A172 (cell line): ENCODE data around the gene FN1. TPM values are rescaled to one million over a fixed set of nuclear protein-coding genes. Genes with fewer than 3 reads are reported as not detected.

ENCODE experiments used
- DNase-seq: peaks from one replicate; pipeline ENCODE4 v3.0.0-alpha.2; 2015; ENCODE audit warnings: low spot score
- total RNA-seq: library from RNA; depleted of rRNA; stranded (reverse); fragments of >200 nt; shearing (Covaris generic); gene quantifications from 2 replicates; pipeline ENCODE4 v1.2.3, GENCODE V29; 2014

The FN1 gene
- total RNA-seq, 1 experiment from 2014 or later, result 15.5 TPM

DNA sequence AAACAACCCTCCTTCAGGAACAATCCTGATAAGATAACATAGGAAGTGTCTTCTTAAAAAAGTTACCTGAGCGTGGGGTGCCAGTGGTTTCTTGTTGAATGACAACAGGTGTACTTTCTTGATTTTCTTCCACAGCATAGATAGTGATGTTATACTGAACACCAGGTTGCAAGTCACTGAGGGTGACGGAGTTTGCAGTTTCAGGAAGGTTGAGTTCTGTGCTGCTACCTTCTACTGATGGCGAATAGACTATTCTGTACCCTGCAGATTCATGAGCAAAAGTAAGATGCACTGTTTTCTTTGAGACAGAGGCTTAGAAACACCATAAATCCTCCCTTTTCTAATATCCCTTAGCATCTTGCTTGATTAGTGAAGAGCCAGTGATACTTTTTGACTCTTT, 28.8 kb downstream of the FN1 start:
- DNase-seq, result no peak

DNA sequence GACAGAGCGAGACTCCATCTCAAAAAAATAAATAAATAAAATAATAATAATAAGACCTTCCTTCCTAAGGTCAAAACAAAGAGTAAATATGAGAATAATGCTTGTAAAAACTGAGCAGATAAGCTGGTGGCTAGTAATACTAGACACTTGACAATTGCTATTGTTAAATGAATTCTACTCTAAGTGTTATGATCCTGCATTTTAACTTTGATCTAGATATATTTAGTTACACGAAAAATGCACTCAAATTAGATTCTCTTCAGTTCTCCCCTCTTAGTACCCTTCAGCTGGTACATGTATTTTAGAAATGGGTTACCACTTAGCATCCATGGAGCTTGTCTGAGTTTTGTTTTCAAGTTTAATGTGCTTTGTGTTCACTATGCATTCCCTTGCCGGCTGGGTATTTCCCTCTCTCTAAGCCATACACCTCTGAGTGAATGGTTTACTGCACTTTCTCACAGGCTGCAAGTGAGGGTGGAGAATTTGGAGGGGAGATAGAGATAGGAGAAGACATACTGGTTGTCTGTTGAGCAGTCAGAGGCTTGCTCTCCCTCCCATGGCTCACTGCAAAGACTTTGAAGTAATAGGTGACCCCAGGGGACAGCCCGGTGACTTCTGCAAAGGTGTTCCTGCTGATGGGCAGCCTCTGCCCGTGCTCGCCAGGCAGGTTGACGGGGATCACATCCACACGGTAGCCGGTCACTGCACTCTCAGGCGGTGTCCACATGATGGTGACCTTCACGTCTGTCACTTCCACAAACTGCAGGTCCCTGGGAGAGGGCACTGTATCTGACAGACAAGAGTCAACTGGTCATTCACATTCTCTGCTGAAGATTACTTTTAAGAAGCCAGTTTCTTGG, 29.9 kb downstream of the FN1 start:
- DNase-seq, result no peak

DNA sequence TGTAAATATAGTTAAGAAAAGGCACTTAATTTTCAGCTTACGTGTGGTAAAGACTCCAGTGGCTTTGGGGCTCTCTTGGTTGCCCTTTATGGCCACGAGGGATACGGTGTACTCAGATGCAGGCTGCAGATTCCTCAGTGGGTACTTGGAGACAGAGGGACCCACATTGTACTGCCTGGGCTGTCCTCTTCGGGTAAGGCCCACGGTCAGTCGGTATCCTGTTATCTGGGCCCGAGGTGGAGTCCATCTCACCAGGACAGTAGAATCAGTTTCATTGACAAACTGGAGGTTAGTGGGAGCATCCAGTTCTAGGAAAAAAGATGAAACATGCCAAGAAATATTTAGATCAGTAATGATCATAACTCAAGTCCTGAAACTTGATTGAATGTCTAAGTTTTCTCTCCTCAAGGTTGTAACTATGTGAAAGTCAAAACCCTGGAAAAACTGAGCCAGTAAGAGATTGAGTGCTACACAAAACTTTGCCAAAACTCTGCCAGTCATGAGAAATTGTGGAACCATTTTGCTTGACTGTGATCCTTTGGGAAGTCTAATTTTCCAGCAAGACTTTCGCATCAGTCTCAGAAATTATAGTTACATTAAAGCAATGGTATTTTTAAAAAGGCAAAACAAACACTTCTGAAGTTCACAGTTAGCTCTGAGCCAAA, 31.4 kb downstream of the FN1 start:
- no peak for DNase-seq

GRCh38 chr2:215403441-215404347, 32.2 kb downstream of the FN1 start:
- no peak for DNase-seq

- DNase-seq, result peak; percentile 91
Observed at GRCh38 chr2:215401896-215402379, 33.9 kb downstream of the FN1 start.

DNA sequence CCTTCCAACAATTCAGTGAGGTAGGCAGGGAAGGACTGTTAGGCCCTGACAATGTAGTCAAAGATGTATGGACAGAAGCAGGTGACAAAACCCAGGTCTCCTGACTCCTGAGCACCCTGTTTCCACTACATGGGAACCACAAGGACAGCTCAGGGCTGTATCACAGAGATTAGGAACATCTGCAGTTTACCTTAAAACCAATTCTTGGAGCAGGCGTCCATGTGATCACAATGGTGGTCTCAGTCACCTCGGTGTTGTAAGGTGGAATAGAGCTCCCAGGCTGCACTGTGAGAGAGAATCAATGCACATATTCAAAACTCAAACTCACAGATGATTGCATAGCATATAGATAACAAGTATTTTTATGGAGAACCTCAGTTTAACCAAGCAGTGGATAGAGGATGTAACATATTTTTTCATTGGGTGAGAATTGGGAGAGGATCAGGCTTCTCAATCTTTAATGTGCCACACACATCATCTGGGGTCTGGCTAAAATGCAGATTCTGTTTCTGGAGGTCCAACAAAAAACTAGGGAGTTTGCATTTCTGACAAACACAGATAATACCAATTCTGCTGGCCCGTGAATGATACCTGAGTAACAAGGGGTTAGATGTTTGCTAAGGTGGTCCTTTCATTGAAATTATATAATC, 36.7 kb downstream of the FN1 start:
- no peak for DNase-seq

GRCh38 chr2:215397632-215398341, 38.1 kb downstream of the FN1 start:
- DNase-seq, result no peak

DNA sequence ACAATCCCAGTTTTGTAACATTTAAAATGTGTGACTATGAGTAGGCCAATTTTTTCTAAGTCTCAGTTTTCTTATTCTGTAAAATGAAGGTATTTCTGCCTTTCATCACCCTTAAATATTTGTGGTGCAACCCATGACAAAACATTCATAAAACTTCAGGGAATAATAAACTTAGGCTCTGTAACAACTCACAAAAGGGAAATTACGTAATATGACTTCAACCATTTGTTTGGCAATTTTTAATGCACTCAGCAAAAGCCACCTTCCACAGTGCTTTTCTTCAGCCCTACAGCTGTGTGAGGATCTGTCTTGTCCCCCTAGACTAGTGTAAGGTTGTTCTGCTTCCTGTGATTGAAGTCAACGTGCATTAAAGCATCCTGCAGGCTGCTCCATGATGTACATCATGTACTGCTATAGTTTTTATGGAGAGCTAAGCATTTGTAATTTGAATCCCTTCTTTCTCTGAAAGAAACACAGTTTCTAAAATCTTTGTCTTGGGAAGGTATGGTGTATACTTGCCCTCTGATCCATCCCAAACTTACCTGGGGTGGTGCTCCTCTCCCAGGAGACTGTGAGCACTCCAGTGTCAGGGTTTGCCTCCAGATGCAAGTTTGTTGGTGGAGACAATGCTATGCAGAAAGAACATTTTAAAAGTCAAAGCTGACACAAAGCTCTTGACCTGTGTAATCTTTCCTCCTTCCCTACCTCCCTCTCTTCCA, 39.1 kb downstream of the FN1 start:
- peak; percentile 10 for DNase-seq

GRCh38 chr2:215395687-215396460, 40.0 kb downstream of the FN1 start:
- no peak for DNase-seq

DNA sequence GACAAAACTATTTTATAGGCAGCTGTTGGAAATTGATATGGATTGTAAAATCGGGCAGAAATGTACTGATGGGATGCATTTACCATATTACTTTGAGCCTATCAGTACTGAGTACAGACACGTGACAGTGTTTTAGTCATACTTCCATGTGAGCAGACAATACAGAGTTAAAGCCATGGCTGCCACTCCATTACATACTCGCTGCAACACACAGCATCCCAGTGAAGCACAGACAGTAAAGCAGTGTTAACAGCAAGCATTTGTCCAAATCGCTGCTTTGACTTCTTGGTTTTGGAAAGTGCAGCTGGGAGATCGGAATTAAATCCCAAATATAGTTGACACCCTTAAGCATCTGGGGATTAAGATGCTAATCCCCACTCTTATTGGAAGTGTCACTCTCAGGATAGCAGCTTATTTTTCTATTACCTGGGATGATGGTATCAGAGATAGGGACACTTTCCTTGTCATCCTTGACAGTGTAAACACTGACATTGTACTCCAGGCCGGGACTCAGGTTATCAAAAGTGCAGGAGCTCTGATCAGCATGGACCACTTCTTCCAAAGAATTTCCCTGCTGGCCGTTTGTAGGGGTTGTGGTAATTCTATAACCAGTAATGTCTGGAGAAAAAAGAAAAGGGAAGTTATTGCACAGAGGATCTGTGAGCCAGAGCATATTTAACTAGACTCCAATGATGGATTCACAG, 41.6 kb downstream of the FN1 start:
- DNase-seq, result no peak

DNA sequence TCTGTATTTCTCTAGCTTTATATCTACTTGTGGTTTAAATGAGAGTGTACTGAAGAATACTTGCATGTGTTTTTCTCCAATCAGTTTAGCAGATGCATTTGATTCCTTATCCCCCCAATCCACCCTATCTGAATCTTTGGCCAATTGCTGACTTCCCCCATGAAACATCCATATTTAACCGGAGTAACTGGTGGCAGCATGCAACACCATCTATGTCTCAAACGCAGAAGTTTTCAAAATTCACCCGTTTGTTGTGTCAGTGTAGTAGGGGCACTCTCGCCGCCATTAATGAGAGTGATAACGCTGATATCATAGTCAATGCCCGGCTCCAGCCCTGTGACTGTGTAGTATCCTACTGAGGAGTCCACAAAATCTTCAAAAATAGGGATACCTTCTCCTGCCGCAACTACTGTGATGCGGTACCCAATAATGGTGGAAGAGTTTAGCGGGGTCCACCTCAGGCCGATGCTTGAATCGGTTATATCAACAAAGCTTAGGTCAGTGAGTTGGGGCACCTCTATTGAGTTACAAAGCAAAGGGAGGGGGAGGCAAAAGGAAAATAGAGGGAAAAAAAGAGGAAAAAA, 43.1 kb downstream of the FN1 start:
- no peak for DNase-seq

GRCh38 chr2:215392164-215392563, 43.7 kb downstream of the FN1 start:
- DNase-seq, result no peak

DNA sequence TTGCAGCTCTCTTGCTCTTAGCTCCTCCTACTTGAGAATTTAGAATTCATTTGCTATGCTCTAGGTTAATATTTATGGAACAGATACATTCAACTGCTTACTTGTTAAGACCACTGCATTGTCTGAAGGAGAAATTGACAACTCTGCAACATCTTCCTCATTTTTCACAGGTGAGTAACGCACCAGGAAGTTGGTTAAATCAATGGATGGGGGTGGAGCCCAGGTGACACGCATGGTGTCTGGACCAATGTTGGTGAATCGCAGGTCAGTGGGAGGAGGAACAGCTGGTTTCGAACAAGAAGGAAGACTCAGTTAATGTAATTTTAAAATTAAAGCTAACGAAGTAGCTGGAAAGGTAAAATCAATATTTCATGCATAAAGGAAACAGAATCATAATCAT, 44.3 kb downstream of the FN1 start:
- DNase-seq, result no peak

- DNase-seq, result no peak
Observed at GRCh38 chr2:215390550-215390913, 45.3 kb downstream of the FN1 start.

GRCh38 chr2:215388002-215388728, 47.7 kb downstream of the FN1 start:
- no peak for DNase-seq

DNA sequence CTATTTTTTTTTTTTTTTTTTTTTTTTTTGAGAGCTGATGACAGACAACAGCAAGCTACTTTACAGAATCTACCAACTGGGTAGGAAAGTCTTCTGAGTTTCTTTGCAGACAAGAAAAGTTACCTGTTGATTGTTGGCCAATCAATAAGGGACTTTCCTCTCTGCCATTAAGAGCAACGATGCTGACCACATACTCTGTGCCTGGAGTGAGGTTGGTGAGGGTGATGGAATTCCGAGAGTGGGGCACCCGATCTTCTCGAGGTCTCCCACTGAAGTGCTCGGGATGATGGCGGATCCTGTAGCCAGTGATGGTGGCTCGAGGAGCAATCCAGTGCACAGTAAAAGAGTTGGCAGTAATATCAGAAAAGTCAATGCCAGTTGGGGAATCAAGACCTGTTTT, 49.3 kb downstream of the FN1 start:
- DNase-seq, result no peak

- DNase-seq, result no peak
Observed at GRCh38 chr2:215384710-215385109, 51.2 kb downstream of the FN1 start.
